ENCODE data around the gene KRTAP6-3. TPM values are rescaled to one million over a fixed set of nuclear protein-coding genes. Genes with fewer than 3 reads are reported as not detected.

KRTAP6-3 gene
- total RNA-seq, 2 donors from 2014 or later = not detected

DNA sequence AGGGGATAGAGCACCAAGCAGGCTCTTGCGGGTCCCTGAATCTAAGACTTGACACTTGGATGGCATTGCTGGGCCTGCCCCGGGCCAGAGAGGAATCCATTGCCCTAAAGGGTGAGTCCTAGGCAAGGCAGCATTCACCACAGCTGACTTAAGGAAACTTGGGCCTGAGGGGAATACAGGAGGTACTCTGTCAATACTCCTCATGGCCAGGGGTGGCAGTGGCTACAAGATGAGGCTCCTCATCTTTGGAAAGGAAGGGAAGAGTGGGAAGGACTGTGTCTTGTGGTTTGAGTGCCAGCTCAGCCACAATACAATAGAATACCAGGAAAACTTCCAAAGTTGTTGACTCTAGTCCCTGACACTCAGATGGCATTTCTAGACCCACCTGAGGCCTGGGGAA is 13.7 kb downstream of the KRTAP6-3 start:
- H3K4me1 Mint-ChIP-seq (ENCODE audit: low read depth in 2 of 2) = no peaks in the 10 kb centered on the region
- peaks cover 19% of the 10 kb centered on the region for H3K9me3 Mint-ChIP-seq
- peaks cover 7% of the 10 kb centered on the region for H3K36me3 Mint-ChIP-seq
- no peak overlapping the region for H3K27ac Mint-ChIP-seq
- no peaks in the 10 kb centered on the region for H3K27me3 Mint-ChIP-seq
- H3K4me3 Mint-ChIP-seq = no peak overlapping the region
- DNase-seq (ENCODE audit: low spot score) = no peak
- ATAC-seq = no peak

DNA sequence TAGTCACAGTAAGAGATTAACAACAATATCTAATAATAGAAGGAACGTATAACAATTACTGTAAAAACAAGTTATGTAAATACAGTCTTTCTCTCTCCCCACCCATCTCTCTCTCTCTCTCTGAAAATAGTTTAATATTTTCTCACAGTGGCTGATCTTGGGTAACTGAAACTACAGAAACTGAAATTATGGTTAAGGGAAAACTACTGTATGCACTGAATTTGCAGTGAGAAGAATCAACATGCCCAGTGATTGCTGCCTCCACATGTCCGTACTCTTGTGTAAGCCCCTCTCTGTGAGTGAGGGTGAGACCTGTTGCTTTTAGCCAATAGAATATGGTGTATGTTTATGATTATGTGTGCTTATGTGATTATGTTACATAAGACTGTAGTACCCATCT is 19.9 kb downstream of the KRTAP6-3 start:
- Mint-ChIP-seq H3K4me3 (no peak overlapping the region), H3K36me3 (no peaks in the 10 kb centered on the region), H3K4me1 (ENCODE audit: low read depth in 2 of 2) (no peaks in the 10 kb centered on the region), H3K27ac (no peak overlapping the region), H3K9me3 (peaks cover 9% of the 10 kb centered on the region), H3K27me3 (no peaks in the 10 kb centered on the region)
- no peak for DNase-seq (ENCODE audit: low spot score)
- no peak for ATAC-seq

DNA sequence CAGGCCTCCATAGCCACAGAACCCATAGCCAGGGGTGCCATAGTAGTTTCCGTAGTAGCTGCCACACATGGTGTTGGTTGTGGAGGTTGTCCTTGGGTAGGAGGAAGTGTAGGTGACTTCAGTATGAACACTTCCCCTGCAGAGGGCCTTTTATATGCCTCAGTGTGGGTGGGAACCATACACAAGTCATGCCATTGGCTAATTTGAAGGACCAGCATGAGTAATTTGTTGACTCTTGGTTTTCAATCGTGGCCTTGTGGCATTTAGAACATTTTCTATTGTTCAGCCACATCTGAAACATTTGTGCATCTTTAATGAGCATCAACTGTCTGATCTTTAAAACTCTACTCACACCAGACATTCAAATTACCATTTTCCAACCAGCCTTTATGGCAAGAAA is 21.6 kb downstream of the KRTAP6-3 start, which contains the start of gene KRTAP6-1:
TSS of gene KRTAP6-1 (minus strand) at position 95 of the 400 bp plus-strand sequence. CDS start at position 69, 26 bp downstream.
- no peak within 1 kb of the TSS for H3K27ac Mint-ChIP-seq
- no peak within 1 kb of the TSS for H3K4me3 Mint-ChIP-seq
- no peak for ATAC-seq
- H3K4me1 Mint-ChIP-seq (ENCODE audit: low read depth in 2 of 2) = no peaks in the 10 kb centered on the region
- peaks cover 6% of the 10 kb centered on the region for H3K9me3 Mint-ChIP-seq
- H3K27me3 Mint-ChIP-seq = no peaks in the 10 kb centered on the region
- DNase-seq (ENCODE audit: low spot score) = no peak
- H3K36me3 Mint-ChIP-seq = no peaks in the 10 kb centered on the region

DNA sequence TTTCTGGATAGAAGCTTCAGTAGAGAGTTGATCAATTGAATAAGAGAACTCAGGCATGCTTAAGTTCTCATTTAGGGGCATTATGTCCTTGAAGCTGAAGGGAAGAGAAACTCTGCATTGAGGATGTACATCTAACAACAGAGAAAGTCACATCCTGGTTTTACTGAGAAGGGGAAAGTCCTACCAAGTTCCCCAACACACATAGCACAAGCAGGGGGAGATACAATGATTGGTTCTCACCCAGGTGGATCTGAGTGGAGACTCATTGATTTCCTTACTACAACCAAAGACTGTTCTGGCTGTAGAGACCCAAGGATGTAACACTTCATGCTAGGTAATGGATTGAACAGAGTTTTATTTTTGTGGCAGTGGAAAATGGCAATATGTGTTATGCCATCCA is 23.0 kb downstream of the KRTAP6-3 start:
- Mint-ChIP-seq H3K27ac (no peak overlapping the region), H3K4me3 (no peak overlapping the region), H3K4me1 (ENCODE audit: low read depth in 2 of 2) (no peaks in the 10 kb centered on the region), H3K36me3 (no peaks in the 10 kb centered on the region), H3K27me3 (no peaks in the 10 kb centered on the region), H3K9me3 (peaks cover 6% of the 10 kb centered on the region)
- ATAC-seq = no peak
- DNase-seq (ENCODE audit: low spot score) = no peak

DNA sequence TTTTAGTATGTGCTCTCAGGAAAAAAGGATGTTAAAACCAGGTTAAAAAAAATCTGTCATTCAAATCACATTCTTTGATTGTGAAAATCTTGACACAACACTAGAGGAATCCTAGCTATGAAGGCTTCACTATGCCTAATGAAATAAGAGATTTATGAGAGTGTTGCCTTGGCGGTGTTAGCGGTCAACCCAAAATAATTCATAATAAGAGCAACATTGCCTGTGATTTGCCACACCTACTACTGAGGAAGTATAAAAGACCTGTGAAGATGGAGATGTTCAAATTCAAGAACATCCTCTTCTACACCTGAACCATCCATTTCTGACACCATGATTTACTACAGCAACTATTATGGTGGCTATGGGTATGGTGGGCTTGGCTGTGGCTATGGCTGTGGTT is 23.9 kb downstream of the KRTAP6-3 start, which contains the start of gene KRTAP20-1:
TSS of gene KRTAP20-1 (plus strand) at position 301 of the 400 bp plus-strand sequence. CDS start at position 331, 30 bp downstream.
- DNase-seq (ENCODE audit: low spot score) (no peak), ATAC-seq (no peak)
- Mint-ChIP-seq H3K9me3 (peaks cover 3% of the 10 kb centered on the region), H3K4me3 (no peak within 1 kb of the TSS), H3K36me3 (no peaks in the 10 kb centered on the region), H3K27me3 (no peaks in the 10 kb centered on the region), H3K27ac (no peak within 1 kb of the TSS), H3K4me1 (ENCODE audit: low read depth in 2 of 2) (no peaks in the 10 kb centered on the region)

DNA sequence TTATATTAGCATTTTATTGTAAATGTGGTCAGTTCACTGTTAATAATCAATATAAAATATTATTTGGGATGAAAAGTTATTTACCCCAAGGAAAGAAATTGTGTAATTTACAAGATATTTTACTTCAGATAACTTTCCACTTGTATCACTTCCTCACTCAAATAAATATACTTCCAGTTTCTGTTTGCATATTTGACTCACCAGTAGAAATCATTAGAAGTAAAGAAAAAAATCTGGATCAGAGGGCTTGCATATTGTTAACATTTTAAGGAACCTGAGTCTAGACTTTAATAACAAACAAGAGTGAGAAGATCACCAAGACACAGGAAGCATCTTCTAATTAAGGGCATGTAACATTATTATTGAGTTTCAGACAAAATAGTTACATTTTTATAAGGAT is 27.8 kb downstream of the KRTAP6-3 start:
- Mint-ChIP-seq H3K27me3 (no peaks in the 10 kb centered on the region), H3K4me3 (no peak overlapping the region), H3K36me3 (no peaks in the 10 kb centered on the region), H3K4me1 (ENCODE audit: low read depth in 2 of 2) (no peaks in the 10 kb centered on the region), H3K27ac (no peak overlapping the region), H3K9me3 (peaks cover 6% of the 10 kb centered on the region)
- no peak for ATAC-seq
- no peak for DNase-seq (ENCODE audit: low spot score)

DNA sequence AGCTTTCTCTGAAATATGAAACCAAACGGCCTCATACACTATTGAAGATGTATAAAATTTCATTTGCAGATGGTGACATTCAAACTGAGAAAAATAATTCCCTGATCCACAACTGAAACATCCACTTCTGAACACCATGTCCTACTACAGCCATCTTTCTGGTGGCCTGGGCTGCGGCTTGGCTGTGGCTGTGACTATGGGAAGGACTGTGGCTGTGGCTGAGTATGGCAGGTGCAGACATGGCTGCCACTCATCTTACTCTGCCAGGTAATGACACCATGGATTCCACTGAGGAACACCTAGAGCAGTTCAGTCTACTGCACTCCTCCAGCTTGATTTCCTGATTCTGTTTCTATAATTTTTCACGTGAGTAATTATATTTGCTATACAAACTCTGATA is 28.3 kb downstream of the KRTAP6-3 start, which contains the start of gene KRTAP20-4:
TSS of gene KRTAP20-4 (plus strand) at position 106 of the 400 bp plus-strand sequence.
- DNase-seq (ENCODE audit: low spot score) = no peak

DNA sequence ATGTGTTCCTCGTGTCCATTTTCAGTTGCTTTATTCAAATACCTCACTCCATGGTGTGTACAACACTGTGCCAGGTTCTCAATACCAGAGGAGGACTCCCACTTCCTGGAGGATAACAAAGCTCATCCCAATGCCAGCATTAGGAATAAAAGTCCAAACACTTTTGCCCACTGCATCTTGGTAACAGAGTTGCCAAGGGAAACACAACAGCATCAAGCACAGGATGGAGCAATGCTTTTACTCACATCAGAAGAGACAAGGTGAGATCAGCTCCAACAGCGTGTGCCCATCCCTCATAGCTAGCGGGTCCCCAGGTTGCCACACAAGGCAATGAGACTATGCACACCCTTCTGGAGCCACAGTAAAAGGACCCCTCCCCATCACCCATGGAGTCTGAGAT is 31.1 kb downstream of the KRTAP6-3 start:
- H3K36me3 Mint-ChIP-seq = no peaks in the 10 kb centered on the region
- H3K4me3 Mint-ChIP-seq = no peak overlapping the region
- no peak for ATAC-seq
- H3K27ac Mint-ChIP-seq = no peak overlapping the region
- H3K9me3 Mint-ChIP-seq = peaks cover 14% of the 10 kb centered on the region
- H3K27me3 Mint-ChIP-seq = no peaks in the 10 kb centered on the region
- no peak for DNase-seq (ENCODE audit: low spot score)
- no peaks in the 10 kb centered on the region for H3K4me1 Mint-ChIP-seq (ENCODE audit: low read depth in 2 of 2)

More for the DNA sequence above, 28.3 kb downstream of the KRTAP6-3 start, which contains the start of gene KRTAP20-4:
- Mint-ChIP-seq H3K36me3 (no peaks in the 10 kb centered on the region), H3K27me3 (no peaks in the 10 kb centered on the region), H3K4me1 (ENCODE audit: low read depth in 2 of 2) (no peaks in the 10 kb centered on the region), H3K9me3 (peaks cover 6% of the 10 kb centered on the region), H3K4me3 (no peak within 1 kb of the TSS), H3K27ac (no peak within 1 kb of the TSS)
- no peak for ATAC-seq

DNA sequence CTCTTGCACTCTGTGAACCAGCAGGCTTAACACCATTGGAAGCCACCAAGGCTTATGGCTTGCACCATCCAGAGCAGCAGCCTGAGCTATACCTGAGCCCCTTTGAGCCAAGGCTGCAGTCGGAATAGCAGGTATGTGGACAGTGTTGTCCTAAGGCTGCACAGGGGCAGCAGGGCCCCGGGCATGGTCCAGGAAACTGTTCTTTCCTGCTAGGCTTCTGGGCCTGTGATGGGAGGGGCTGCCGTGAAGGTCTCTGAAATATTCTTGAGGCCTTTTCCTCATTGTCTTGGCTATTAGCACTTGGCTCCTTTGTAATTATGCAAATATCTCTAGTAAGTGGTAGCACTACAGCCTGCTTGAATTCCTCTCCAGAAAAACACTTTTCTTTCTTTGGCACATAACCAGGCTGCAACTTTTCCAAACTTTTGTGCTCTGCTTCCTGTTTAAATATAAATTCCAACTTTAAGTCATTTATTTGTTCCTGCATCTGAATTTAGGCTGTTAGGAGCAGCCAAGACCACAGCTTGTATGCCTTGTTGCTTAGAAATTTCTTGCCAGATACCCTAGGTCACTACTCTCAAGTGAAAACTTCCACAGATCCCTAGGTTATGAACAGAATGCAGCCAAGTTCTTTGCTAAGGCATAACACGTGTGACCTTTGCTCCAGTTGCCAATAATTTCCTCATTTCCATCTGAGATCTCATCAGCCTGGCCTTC is 33.4 kb downstream of the KRTAP6-3 start:
- H3K4me3 Mint-ChIP-seq = no peak overlapping the region
- peaks cover 17% of the 10 kb centered on the region for H3K9me3 Mint-ChIP-seq
- no peak for DNase-seq (ENCODE audit: low spot score)
- no peaks in the 10 kb centered on the region for H3K36me3 Mint-ChIP-seq
- H3K27ac Mint-ChIP-seq = no peak overlapping the region
- no peaks in the 10 kb centered on the region for H3K4me1 Mint-ChIP-seq (ENCODE audit: low read depth in 2 of 2)
- ATAC-seq = no peak
- no peaks in the 10 kb centered on the region for H3K27me3 Mint-ChIP-seq

DNA sequence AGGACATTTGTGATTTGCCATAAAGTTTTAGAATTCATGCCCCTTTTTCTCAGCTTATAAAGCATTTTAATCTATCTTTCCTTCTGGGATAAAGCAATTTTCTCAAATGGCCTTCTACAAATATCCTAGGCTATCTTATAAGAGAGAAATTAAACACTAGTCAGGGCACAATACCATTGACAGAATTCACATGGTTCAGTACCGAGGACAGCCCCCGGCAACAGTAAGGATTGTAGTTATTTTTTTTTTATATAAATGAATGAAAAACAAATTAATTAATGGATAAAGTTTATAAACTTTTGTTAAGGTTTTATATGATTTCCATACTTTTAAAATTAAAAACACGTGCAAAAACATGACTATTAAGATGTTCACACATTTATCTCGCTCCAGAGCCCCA is 35.9 kb downstream of the KRTAP6-3 start:
- H3K4me3 Mint-ChIP-seq = no peak overlapping the region
- peaks cover 21% of the 10 kb centered on the region for H3K9me3 Mint-ChIP-seq
- ATAC-seq = no peak
- DNase-seq (ENCODE audit: low spot score) = no peak
- H3K27me3 Mint-ChIP-seq = no peaks in the 10 kb centered on the region
- no peaks in the 10 kb centered on the region for H3K36me3 Mint-ChIP-seq
- H3K27ac Mint-ChIP-seq = no peak overlapping the region
- H3K4me1 Mint-ChIP-seq (ENCODE audit: low read depth in 2 of 2) = no peaks in the 10 kb centered on the region

DNA sequence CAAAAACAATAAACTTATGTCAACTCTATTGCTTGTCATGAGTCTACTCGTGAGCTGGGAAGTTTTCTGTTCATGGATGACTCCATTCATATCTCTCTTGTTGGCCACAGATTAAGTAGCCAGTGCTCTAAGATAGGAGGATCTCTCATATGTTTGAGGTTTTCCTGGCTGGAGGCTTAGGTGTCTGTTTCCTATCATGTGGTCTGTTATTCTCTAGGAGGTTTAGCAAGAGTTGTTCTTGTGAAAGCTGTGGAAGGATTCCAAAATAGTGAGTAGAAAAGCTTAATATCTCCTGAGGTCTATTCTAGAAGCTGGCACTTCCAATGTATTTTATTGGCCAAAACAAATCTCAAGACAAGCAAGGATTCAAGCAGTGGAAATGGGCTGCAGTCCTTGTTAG is 37.0 kb downstream of the KRTAP6-3 start:
- peaks cover 21% of the 10 kb centered on the region for H3K9me3 Mint-ChIP-seq
- H3K36me3 Mint-ChIP-seq = no peaks in the 10 kb centered on the region
- no peak overlapping the region for H3K4me3 Mint-ChIP-seq
- ATAC-seq (no peak), DNase-seq (ENCODE audit: low spot score) (no peak)
- H3K27ac Mint-ChIP-seq = no peak overlapping the region
- H3K4me1 Mint-ChIP-seq (ENCODE audit: low read depth in 2 of 2) = no peaks in the 10 kb centered on the region
- H3K27me3 Mint-ChIP-seq = no peaks in the 10 kb centered on the region

DNA sequence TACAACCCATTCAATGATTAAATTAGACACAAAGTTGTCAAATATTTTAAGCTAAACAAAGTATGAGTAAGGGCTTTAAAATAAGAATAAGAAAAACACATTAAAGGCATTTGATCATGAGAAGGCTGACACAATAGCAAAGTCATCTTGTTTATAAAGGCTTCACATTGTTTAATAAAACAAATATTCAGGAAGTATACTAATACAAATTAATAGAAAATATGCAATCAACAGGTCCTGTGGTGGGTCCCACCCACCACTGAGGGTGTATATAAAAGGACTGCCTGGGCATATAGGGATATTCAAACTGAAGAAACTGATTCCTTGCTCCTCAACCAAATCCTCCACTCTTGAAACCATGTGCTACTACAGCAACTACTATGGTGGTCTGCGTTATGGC is 42.7 kb downstream of the KRTAP6-3 start, which contains the start of gene KRTAP20-2:
TSS of gene KRTAP20-2 (plus strand) at position 301 of the 400 bp plus-strand sequence. CDS start at position 359, 58 bp downstream.
- H3K9me3 Mint-ChIP-seq = peaks cover 4% of the 10 kb centered on the region
- no peak for ATAC-seq
- no peaks in the 10 kb centered on the region for H3K4me1 Mint-ChIP-seq (ENCODE audit: low read depth in 2 of 2)
- no peaks in the 10 kb centered on the region for H3K27me3 Mint-ChIP-seq
- H3K36me3 Mint-ChIP-seq = no peaks in the 10 kb centered on the region
- no peak within 1 kb of the TSS for H3K27ac Mint-ChIP-seq
- no peak for DNase-seq (ENCODE audit: low spot score)
- H3K4me3 Mint-ChIP-seq = no peak within 1 kb of the TSS

DNA sequence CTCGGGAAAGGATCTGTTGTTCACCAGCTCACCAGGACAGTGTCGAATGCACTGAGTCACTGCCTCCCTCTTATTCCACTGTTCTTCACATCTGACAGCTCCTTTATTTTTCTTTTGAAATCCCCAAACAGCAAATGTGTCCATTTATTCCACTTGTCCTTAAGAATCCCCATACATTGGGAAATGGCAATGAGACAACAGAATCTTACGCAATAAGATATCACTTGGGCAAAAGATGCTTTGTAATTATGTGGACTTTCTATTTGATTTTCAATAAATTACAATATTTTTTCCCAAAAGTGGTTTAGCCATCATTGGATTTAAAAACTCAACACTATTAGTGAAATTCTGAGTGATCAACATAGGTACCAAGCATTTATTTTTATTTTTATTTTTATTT is 46.4 kb downstream of the KRTAP6-3 start:
- Mint-ChIP-seq H3K27ac (no peak overlapping the region), H3K9me3 (peaks cover 2% of the 10 kb centered on the region), H3K36me3 (no peaks in the 10 kb centered on the region), H3K4me1 (ENCODE audit: low read depth in 2 of 2) (no peaks in the 10 kb centered on the region), H3K4me3 (no peak overlapping the region), H3K27me3 (no peaks in the 10 kb centered on the region)
- DNase-seq (ENCODE audit: low spot score) = no peak
- no peak for ATAC-seq

DNA sequence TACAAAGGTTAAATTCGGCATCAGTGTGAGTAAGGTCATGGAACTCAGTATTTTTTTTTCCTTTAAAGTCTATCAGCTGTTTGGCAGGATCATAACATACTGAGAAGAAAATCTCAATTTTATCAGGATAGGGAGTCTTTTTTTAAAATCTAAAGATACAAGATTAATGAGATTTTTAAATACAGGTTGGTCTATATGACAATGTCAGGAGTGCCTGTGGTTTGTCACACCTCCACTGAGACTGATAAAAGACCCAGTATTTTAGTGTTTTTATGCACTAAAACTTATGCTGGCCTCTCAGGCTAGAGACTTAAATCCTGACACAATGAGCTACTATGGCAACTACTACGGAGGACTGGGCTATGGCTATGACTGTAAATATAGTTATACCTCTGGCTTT is 50.3 kb downstream of the KRTAP6-3 start, which contains the start of gene KRTAP20-3:
TSS of gene KRTAP20-3 (plus strand) at position 301 of the 400 bp plus-strand sequence.
- H3K9me3 Mint-ChIP-seq = peaks cover 8% of the 10 kb centered on the region
- ATAC-seq = no peak
- no peak within 1 kb of the TSS for H3K27ac Mint-ChIP-seq
- H3K4me1 Mint-ChIP-seq (ENCODE audit: low read depth in 2 of 2) = no peaks in the 10 kb centered on the region
- H3K27me3 Mint-ChIP-seq = no peaks in the 10 kb centered on the region
- no peak for DNase-seq (ENCODE audit: low spot score)
- no peak within 1 kb of the TSS for H3K4me3 Mint-ChIP-seq
- H3K36me3 Mint-ChIP-seq = no peaks in the 10 kb centered on the region
